HUDEP-2 (cell line): ENCODE data around the gene CEP126.

Source experiments
- DNase-seq, 76 experiments: peaks; one replicate each; lab custom pipeline; 2025; ENCODE audit not compliant: unreplicated experiment in 76 of 76; lab: John Stamatoyannopoulos, UW

Gene CEP126

GRCh38 chr11:101914738-101915426 is at the start of gene CEP126:
CEP126 (plus strand) TSS chr11:101915010; CDS start chr11:101915285, 275 bp downstream.
- DNase-seq: peak in 71 of 76 experiments; percentile 1 to 85 (median 61)

DNA sequence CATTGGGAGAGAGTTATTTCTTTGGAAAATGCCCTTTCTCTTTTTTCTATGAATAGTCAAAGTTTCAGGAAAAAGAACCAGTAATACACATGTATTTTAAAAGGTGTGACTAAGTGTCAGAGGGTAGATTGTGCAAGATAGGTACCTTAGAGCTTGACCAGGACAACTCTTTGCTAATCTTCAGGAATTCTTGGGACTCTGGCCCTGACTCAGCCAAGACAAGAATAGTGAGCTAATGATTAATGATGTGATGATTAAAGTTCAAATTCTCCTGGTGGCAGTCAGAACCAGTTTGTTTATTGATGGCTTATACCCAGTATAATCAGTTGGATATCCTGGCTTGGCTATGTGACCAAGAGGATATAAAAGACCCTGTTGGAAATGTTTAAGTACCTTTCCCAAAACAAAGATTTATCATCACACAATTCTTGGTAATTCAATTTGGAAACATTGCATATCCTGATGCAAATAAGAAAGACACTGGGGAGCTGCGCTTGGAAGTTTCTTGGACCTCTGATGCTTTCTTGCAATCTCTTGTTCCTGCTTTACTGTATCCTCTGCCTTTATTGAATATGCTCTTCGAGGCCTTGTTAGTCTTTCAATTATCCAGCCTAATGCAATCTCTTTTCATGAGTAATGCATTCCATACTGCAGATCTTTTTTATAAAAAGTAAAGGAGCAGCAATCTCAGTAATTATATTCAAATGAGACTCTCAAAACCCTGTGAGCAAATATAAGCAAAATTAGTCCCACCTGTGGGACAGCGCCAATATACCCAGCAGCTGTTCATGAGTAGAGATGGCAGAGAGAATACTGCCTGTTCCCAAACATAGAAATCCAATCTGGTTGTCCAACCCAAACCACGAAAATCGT is 48.0 kb upstream of the CEP126 start:
- no peak for DNase-seq

GRCh38 chr11:101867951-101868350 is 46.9 kb upstream of the CEP126 start:
- DNase-seq: no peak

DNA sequence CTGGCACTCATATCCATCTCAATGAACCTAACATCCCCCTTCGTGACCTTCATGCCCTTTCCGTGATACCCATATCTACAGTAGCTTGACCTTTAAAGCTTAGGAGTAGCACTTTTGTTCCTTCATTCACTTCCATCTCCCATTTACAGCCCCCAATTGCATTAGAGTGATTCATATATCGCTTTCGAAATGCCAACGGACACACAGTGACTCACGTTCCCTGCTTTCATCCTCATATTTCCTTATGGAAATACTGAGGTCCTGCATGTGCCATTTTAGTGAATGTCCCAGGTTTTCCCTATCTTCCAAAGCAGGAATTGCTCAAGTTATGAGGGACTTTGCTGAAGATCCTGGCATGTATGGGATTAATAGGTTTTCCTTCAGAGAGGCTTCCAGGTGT is 44.3 kb upstream of the CEP126 start:
- no peak for DNase-seq

DNA sequence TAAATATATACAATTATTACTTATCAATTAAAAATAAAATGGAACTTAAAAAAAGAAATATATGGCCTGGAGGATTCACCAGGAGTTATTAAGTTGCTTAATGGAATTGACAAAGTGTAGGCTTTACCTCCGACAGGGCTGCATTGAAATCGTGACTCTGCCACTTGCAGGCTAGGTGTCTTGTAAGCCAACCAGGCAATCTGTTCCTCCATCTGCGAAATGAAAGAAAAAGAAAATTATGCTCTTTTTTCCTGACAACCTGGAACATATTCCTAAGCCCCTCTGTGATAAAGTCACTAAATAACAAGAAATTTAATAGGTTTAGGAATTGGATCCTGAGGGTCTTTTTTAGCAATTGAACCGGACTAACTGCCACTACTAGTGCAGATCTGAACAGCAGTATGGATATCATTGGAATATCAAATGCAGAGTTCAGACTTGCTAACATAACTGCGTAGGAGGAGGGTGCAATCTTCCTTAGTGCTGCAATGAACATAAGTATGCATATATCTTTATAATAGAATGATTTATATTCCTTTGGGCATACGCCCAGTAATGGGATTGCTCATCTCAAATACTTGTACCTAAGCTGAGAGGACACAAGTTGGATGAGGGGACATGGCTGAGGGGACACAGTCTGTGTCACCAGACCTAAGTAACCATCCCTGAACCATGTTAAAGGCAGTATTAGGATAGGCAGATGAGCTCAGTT is 42.5 kb upstream of the CEP126 start:
- no peak for DNase-seq

DNA sequence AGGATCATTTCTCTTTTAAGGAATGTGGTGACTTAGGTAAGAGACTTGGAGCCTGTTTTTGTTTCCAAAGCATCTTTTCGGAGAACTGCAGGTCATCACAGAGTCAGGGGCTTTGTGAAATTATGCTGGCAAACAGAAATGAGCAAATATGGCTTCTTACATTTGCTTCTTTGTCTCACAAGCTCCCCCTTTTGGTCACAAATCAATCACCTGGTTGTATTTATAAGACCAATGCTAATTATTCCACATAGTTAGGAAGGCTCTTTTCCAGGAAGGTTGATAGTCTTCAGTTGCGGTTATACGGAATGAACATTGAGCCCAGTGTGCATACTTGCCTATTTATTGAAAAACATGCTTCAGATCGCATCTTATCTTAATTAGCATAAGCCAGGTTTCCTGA is 34.6 kb upstream of the CEP126 start:
- DNase-seq: peak in 9 of 76 experiments; percentile 2 to 16 (median 8)

DNA sequence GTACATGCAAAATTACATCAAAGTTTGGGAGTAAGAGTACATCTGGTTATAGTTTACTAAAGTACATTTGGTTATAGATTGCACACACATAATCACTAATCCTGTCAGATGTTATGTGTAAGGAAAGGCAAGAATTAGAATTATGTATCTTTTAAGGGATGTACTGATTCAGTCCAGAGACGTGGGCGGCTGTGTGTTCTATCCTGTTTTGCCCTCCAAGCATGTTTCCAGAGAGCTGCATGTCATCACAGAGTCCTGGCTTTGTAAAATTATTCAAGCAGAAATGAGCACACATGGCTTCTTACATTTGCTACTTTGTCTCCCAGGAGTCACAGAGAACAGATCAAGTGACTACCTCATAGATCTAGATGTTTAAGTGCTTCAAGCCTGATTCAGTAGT is 33.2 kb upstream of the CEP126 start:
- DNase-seq: no peak

- no peak for DNase-seq
Measured at GRCh38 chr11:101885631-101886030, 29.2 kb upstream of the CEP126 start.

DNA sequence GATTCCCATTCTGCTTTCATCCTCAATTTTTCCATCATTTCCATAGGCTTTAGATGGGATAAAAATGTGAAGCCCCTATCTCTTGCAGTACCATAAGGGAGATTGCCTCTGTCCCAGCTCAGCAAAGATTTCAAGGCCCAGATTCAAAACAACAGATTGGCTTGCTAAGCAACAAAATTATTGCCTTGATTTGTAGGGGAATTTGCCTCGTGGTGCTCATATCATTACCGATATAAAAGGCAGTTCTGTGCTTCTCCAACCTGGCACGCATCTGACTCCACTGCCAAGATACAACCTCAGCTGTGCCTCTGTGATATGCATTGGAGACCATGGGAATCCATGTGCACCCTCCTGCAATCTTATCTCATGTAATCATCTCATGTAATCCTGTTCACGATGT is 25.0 kb upstream of the CEP126 start:
- DNase-seq: no peak

- DNase-seq: no peak
Measured at GRCh38 chr11:101894505-101894904, 20.3 kb upstream of the CEP126 start.

DNA sequence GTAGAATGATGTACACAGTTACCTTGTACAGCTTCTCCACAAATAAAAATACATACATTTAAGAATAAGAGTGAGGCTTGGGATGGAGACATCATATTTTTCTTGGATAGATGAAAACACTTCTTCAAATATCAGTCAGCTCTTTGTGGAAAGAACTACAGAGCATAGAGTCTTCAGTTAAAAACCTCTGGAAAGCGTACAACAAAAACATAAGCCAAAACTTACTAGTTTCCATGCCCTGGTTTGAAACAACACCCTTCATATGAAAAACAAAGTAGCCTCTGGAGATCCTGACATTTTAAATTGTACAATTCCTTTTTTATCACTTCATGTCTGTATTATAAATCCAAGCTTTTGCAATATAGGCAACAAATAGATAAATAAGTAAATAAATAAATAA is 7.0 kb upstream of the CEP126 start:
- DNase-seq: no peak

DNA sequence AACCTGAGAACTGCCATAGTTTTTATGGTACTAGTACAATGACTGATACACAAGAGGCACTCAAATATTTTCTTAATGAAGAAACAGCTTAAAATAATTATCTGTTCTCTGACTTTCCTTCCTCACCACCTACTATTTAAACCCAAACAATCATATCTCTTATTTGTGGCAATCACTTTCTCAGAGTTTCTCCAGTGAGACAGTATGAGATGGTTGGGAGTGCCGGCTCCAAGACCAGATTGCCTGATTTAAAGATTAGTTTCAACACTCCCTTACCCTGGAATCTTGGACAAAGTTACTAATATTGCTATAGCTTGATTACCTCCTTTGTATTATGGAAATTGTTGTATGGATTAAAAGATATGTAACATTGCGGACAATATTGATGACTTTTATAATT is 5.7 kb upstream of the CEP126 start:
- no peak for DNase-seq

DNA sequence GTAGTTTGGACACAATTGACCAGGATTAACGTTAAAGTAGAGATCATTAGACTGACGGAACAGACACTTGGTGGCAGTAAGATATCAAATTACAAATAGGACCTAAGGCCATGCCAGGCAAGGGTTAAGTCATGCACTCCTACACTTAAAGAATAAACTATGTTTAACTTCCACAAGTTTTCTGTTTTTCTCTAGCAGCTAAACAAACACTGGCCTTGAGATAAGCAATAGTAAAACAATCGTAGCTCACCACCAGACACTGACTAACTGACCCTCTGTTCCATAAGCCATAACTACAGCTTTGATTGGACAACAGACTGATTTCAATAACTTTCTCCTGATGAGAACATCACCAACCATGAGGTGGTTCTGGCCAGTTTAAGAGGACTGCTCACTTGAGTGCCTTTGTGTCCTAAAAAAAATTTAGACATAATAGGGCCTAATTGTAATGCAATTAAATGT is 2.0 kb upstream of the CEP126 start:
- DNase-seq: no peak

GRCh38 chr11:101913656-101914055 is 1.2 kb upstream of the CEP126 start:
- DNase-seq: no peak

DNA sequence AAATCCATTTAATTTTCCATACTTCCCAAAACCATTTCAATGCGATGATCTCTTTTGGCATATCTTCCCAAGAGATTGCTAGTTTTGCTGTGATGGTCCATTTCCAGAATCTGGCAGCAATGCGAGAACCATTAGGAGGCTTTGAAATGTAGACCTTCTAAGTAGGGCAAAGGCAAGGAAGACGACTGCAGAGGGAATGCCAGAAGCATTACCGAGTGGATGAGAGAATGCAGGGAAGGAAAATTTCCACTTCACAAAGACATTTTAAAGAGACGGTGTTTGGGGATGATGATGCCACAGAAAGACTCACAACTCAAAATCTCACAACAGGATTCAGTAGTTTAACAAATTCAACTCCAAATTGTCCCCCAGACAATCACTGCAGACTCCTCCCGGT is 471 bp upstream of the CEP126 start:
- DNase-seq: no peak

- DNase-seq: no peak
Measured at GRCh38 chr11:101915791-101916291, 1.0 kb downstream of the CEP126 start.

GRCh38 chr11:101916422-101916821 is 1.6 kb downstream of the CEP126 start, which contains the start of gene ANGPTL5:
ANGPTL5 (minus strand) TSS chr11:101916522; CDS start chr11:101907909, 8,613 bp downstream.
- no peak for DNase-seq

DNA sequence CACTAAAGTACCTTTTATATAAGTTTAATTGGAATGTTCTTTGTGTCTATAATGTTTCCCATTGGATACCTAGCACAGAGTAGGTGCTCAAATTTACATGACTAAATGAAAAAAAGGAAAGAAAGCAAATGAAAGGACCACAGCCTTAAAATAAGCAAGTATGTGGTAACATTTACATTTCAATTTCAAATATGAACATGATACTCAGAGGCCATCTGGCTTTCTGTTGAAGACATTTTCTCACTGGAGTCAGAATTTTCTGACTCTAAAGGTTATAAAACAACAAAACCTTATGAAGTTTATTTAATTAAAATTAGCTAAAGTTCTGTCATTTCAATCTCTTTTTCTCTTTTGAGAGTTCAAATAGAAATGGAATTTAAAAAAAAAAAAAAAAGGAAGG is 2.4 kb downstream of the CEP126 start:
- DNase-seq: no peak

DNA sequence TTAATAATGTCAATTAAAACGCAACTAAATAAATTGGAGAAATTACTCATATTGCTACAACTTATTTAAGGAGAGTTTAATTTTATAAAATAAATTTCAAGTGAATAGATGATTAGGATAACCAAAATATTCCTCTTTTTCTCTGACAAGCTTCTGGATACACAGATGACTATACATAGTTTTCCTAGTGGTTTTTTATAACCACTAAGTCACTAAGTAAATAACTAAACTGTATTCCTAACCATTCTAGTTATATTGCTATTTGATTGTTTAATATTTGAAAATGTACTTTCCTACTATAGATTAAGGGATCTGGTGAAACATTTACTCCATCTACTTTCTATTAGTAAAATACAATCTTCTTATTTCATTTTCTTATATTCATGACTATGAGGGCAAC is 6.2 kb downstream of the CEP126 start:
- DNase-seq: no peak

DNA sequence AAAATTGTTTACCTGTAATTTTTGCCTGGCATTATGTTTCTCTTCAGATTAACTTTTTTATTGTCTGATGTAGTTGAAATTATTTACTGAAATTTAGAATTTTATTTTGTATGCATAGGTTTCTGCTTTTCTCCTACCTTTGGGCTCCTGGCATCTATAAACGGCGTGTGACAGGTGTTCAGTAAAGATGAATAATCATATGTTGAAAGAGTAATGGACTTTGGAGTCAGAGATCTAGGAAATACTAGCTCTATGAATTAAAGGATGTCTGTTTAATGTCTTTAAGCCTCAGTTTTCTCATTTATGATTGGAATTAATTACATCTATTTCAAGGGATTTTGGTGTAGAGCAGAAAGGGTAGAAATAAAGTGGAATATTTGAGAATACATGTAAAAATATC is 8.7 kb downstream of the CEP126 start:
- DNase-seq: no peak
